K562 (cell line): ENCODE measurements around the gene TP73. TPM values are rescaled to one million over a fixed set of nuclear protein-coding genes. Genes with fewer than 3 reads are reported as not detected.

Source experiments
- CC2D1A ChIP-seq: fragments of 450-650 bp; IDR thresholded peaks from 2 replicates; pipeline ENCODE4 v1.6.1; 2017; ENCODE audit warnings: mild to moderate bottlenecking
- CHD7 ChIP-seq: fragments of 200-600 bp; sonication (generic); IDR thresholded peaks from one replicate; pipeline ENCODE4 v1.6.1; 2012; ENCODE audit warnings: mild to moderate bottlenecking, low read depth, low read length, inconsistent platforms
- CREM ChIP-seq: IDR thresholded peaks from 2 replicates; pipeline ENCODE4 v1.6.1; 2014; ENCODE audit warnings: antibody characterized with exemption, low read depth
- DACH1 ChIP-seq: fragments of 450-650 bp; IDR thresholded peaks from 2 replicates; pipeline ENCODE4 v1.6.1; 2018; ENCODE audit not compliant: partially characterized antibody
- ERF ChIP-seq: fragments of 450-650 bp; formaldehyde crosslinking; IDR thresholded peaks from 2 replicates; pipeline ENCODE4 v1.4.0; 2020; ENCODE audit warnings: mild to moderate bottlenecking, mixed read lengths
- RBM34 ChIP-seq: fragments of 200-400 bp; formaldehyde crosslinking; IDR thresholded peaks from 2 replicates; pipeline ENCODE4 v1.6.1; 2018; ENCODE audit warnings: low read length, borderline replicate concordance; ENCODE audit not compliant: insufficient read depth
- ZNF263 ChIP-seq: sonication (generic); formaldehyde crosslinking; IDR thresholded peaks from 2 replicates; pipeline ENCODE4 v1.8.0; 2022; ENCODE audit warnings: mild to moderate bottlenecking, missing genetic modification reagents, borderline replicate concordance
- ZZZ3 ChIP-seq: fragments of 450-650 bp; IDR thresholded peaks from 2 replicates; pipeline ENCODE4 v1.6.1; 2016; ENCODE audit warnings: antibody characterized with exemption, mild to moderate bottlenecking, moderate library complexity
- polyA plus RNA-seq, 8 experiments: library from polyadenylated mRNA; depleted of rRNA in 4 of 8; stranded (reverse) in 5 of 8; unstranded in 3 of 8; fragments of >200 nt; fragmentation: Nextera tagmentation in 2 of 8; fragmentation: Illumina TruSeq in 1 of 8; extraction: Ambion mirVana in 2 of 8; extraction: Trizol in 1 of 8; gene quantifications; 2 replicates each; pipeline versions ENCODE4 v1.2.1 to v1.2.3, GENCODE V29; 2011 to 2014; ENCODE audit warnings: inconsistent platforms in 1 of 8, missing spikeins in 1 of 8
- total RNA-seq, 7 experiments: library from RNA; depleted of rRNA in 6 of 7; stranded (reverse); fragments of >200 nt in 6 of 7; fragmentation: Illumina TruSeq in 2 of 7; extraction: Trizol in 2 of 7; gene quantifications; 2 replicates each; pipeline versions ENCODE4 v1.2.1 to v1.2.3, GENCODE V29; 2011 to 2021; ENCODE audit warnings: low replicate concordance in 1 of 7
- TF ChIP-seq, protein P1 (sequence below): fragments of 250-450 bp; sonication (Bioruptor Pico); IDR thresholded peaks from 2 replicates; pipeline ENCODE4 v1.4.0; 2020; ENCODE audit warnings: mild to moderate bottlenecking
- TF ChIP-seq, protein P2 (sequence below): IDR thresholded peaks from 3 replicates; pipeline ENCODE4 v1.6.1; 2011; ENCODE audit warnings: borderline replicate concordance, mild to moderate bottlenecking, moderate library complexity; ENCODE audit not compliant: insufficient read length; ENCODE audit errors: extremely low read depth

TP73 gene
- total and polyA plus RNA-seq, 9 of the 15 experiments (the other 6 are each of a cell fraction or from before 2014, with no cell fraction given), result 0.07 to 1.6 (median 0.40) TPM; not detected in 2

DNA sequence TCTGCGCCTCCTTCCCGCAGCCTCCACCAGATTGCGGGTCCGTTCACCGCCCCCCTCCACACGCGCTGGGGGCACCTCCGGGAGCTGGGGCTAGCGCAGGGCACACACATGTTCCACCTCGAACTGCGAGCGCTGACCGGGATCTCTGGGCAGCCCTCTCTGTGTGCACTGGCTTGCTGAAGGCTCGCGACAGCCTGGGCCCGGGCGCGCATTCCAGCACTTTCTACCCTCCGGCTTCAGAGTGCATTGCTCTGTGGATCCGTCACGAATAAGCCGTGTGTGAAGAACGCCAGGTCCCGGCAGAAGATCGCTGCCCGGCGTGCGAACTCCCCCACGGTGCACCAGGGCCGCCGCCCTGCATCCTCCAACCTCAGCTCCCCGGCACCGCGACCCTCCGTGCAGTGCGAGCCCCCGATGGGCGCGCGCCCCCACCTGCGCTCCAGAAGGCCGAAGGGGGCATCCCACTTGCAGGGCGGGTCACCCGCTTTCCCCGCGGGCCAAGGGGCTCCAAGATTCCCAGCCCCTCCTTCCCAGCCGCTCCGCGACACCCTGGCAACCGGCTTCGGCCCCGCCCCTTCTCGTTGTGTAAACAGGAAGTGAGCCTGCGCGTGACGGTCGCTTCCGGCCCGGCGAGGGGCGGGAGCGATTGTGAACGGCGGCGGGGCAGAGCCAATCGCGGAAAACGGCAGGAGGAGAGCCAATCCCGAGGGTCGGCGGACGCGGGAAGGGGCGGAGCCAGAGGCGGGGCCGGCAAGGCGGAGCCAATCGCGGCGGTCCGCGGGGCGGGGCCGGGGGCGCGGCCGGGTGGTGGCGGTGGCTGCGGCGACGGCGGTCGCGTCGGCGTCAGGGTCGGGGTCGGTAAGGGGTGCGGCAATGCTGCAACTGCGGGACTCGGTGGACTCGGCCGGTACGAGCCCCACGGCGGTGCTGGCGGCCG, 27.8 kb upstream of the TP73 start, which contains the start of gene TPRG1L (continued):
- TF ChIP-seq, protein P1, sequence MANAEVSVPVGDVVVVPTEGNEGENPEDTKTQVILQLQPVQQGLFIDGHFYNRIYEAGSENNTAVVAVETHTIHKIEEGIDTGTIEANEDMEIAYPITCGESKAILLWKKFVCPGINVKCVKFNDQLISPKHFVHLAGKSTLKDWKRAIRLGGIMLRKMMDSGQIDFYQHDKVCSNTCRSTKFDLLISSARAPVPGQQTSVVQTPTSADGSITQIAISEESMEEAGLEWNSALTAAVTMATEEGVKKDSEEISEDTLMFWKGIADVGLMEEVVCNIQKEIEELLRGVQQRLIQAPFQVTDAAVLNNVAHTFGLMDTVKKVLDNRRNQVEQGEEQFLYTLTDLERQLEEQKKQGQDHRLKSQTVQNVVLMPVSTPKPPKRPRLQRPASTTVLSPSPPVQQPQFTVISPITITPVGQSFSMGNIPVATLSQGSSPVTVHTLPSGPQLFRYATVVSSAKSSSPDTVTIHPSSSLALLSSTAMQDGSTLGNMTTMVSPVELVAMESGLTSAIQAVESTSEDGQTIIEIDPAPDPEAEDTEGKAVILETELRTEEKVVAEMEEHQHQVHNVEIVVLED, result peak; percentile 75
- TF ChIP-seq CC2D1A (no peak), CHD7 (no peak), ZNF263 (CRISPR knock-in tag) (no peak), ERF (CRISPR knock-in tag) (peak; percentile 14; the same call in 1 of the 2 replicates), DACH1 (no peak), RBM34 (peak; percentile 82; the same call in 1 of the 2 replicates), ZZZ3 (no peak), CREM (peak; percentile 86)
- TF ChIP-seq, protein P2, sequence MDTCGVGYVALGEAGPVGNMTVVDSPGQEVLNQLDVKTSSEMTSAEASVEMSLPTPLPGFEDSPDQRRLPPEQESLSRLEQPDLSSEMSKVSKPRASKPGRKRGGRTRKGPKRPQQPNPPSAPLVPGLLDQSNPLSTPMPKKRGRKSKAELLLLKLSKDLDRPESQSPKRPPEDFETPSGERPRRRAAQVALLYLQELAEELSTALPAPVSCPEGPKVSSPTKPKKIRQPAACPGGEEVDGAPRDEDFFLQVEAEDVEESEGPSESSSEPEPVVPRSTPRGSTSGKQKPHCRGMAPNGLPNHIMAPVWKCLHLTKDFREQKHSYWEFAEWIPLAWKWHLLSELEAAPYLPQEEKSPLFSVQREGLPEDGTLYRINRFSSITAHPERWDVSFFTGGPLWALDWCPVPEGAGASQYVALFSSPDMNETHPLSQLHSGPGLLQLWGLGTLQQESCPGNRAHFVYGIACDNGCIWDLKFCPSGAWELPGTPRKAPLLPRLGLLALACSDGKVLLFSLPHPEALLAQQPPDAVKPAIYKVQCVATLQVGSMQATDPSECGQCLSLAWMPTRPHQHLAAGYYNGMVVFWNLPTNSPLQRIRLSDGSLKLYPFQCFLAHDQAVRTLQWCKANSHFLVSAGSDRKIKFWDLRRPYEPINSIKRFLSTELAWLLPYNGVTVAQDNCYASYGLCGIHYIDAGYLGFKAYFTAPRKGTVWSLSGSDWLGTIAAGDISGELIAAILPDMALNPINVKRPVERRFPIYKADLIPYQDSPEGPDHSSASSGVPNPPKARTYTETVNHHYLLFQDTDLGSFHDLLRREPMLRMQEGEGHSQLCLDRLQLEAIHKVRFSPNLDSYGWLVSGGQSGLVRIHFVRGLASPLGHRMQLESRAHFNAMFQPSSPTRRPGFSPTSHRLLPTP, result no peak
